Gastrocnemius medialis (tissue), 4 donors: ENCODE results near the gene SPTBN2.

Experiments used
- POLR2A ChIP-seq, 2 donors: fragments of 450-650 bp; IDR thresholded peaks; one replicate each; pipeline ENCODE4 v1.6.1; 2017; ENCODE audit warnings: antibody characterized with exemption in 2 of 2, mild to moderate bottlenecking in 2 of 2, moderate library complexity in 2 of 2
- TF ChIP-seq, protein P1 (sequence below), 5 experiments: fragments of 450-650 bp in 3 of 5; fragments of 200-600 bp in 2 of 5; sonication (generic) in 2 of 5; IDR thresholded peaks in 4 of 5; conservative IDR thresholded peaks in 1 of 5; 1 replicate in 4 of 5; 2 replicates in 1 of 5; pipeline ENCODE4 v1.5.1; 2016 to 2019; ENCODE audit warnings: antibody characterized with exemption in 5 of 5, mild to moderate bottlenecking in 3 of 5, moderate library complexity in 3 of 5

- TF ChIP-seq, protein P1, sequence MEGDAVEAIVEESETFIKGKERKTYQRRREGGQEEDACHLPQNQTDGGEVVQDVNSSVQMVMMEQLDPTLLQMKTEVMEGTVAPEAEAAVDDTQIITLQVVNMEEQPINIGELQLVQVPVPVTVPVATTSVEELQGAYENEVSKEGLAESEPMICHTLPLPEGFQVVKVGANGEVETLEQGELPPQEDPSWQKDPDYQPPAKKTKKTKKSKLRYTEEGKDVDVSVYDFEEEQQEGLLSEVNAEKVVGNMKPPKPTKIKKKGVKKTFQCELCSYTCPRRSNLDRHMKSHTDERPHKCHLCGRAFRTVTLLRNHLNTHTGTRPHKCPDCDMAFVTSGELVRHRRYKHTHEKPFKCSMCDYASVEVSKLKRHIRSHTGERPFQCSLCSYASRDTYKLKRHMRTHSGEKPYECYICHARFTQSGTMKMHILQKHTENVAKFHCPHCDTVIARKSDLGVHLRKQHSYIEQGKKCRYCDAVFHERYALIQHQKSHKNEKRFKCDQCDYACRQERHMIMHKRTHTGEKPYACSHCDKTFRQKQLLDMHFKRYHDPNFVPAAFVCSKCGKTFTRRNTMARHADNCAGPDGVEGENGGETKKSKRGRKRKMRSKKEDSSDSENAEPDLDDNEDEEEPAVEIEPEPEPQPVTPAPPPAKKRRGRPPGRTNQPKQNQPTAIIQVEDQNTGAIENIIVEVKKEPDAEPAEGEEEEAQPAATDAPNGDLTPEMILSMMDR (IDR thresholded peaks at IDR 0.05 in 4 of 5, conservative IDR thresholded peaks at IDR 0.05 in 1 of 5), result no peak
- TF ChIP-seq POLR2A (IDR thresholded peaks at IDR 0.05), result no peak
Measured at GRCh38 chr11:66720899-66721470, 8.0 kb downstream of the SPTBN2 start.
